ENCODE measurements around the gene SRSF1.
"Not testable (repeated sequence)": the region's sequence is repeated elsewhere in the genome, so short reads cannot be mapped to it uniquely, and the experiment has no call there.

The SRSF1 gene

GRCh38 chr17:57963149-57963511 is 43.9 kb downstream of the SRSF1 start:
- no peak for DNase-seq

GRCh38 chr17:57962279-57963148 is 44.5 kb downstream of the SRSF1 start:
- DNase-seq: no peak

- no peak for DNase-seq
These were observed 47.1 kb downstream of the SRSF1 start for GRCh38 chr17:57959929-57960328.

- DNase-seq: not testable (repeated sequence)
These were observed 48.7 kb downstream of the SRSF1 start for GRCh38 chr17:57958391-57958790.

- no peak for DNase-seq
These were observed 49.2 kb downstream of the SRSF1 start for GRCh38 chr17:57957886-57958285.

GRCh38 chr17:57957120-57957850 is 49.8 kb downstream of the SRSF1 start:
- DNase-seq: no peak

- no peak for DNase-seq
These were observed 50.5 kb downstream of the SRSF1 start for GRCh38 chr17:57956291-57957119.

- peak; percentile 79 for DNase-seq
These were observed 51.7 kb downstream of the SRSF1 start, which contains the start of gene CUEDC1 for GRCh38 chr17:57955183-57955931. TSS of gene CUEDC1 (minus strand) at chr17:57955412. CDS start at chr17:57885564, 69,848 bp downstream.

GRCh38 chr17:57954397-57955182 is 52.5 kb downstream of the SRSF1 start:
- DNase-seq: peak; percentile 66

GRCh38 chr17:57953705-57954396 is 53.2 kb downstream of the SRSF1 start:
- DNase-seq: no peak
